Prostate gland (tissue), 2 donors: ENCODE data around the gene C1QTNF4.

Experiments
- CTCF ChIP-seq, 4 experiments: fragments of 200-600 bp in 2 of 4; fragments of 450-650 bp in 2 of 4; sonication (generic) in 2 of 4; IDR thresholded peaks; 1 replicate in 3 of 4; 2 replicates in 1 of 4; pipeline ENCODE4 v1.5.1; 2016 to 2019; ENCODE audit warnings: antibody characterized with exemption in 4 of 4, mild to moderate bottlenecking in 2 of 4, moderate library complexity in 2 of 4
- POLR2A ChIP-seq: fragments of 450-650 bp; IDR thresholded peaks from one replicate; pipeline ENCODE4 v1.6.1; 2016; ENCODE audit warnings: antibody characterized with exemption, mild to moderate bottlenecking
- POLR2AphosphoS5 ChIP-seq: sonication (generic); formaldehyde crosslinking; IDR thresholded peaks from one replicate; pipeline ENCODE4 v1.6.1; 2017; ENCODE audit warnings: antibody characterized with exemption

GRCh38 chr11:47617417-47617809 is 23.2 kb upstream of the C1QTNF4 start:
- TF ChIP-seq CTCF (IDR thresholded peaks at IDR 0.05), result no peak
- no peak for TF ChIP-seq POLR2AphosphoS5
- TF ChIP-seq POLR2A, result no peak
